Hematopoietic multipotent progenitor cell (in vitro differentiated cells): ENCODE results near the gene CHST12. TPM values are rescaled to one million over a fixed set of nuclear protein-coding genes. Genes with fewer than 3 reads are reported as not detected.
"Not testable (repeated sequence)": the region's sequence is repeated elsewhere in the genome, so short reads cannot be mapped to it uniquely, and the experiment has no call there.

Experiments used
- DNase-seq, 3 donors: peaks; one replicate each; pipeline ENCODE4 v3.0.0-alpha.2; 2011 to 2015; ENCODE audit warnings: low read depth in 2 of 3, low spot score in 2 of 3
- total RNA-seq: library from RNA; depleted of rRNA; stranded (reverse); fragments of >200 nt; gene quantifications from one replicate; pipeline ENCODE4 v1.2.3, GENCODE V29; 2012

CHST12 gene
- total RNA-seq, 1 donor = 29.6 TPM

DNA sequence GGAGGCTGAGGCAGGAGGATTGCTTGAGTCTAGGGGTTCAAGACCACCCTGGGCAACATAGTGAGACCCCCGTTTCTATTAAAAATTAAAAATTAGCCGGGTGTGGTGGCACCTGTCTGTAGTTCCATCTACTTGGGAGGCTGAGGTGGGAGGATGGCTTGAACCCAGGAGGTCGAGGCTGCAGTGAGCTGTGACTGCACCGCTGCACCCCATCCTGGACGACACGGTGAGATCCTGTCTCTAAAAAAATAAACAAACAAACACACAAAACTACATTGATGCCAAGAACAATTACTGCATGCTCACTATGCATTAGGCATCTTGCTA lies 761 bp upstream of the CHST12 start:
- DNase-seq = no peak

DNA sequence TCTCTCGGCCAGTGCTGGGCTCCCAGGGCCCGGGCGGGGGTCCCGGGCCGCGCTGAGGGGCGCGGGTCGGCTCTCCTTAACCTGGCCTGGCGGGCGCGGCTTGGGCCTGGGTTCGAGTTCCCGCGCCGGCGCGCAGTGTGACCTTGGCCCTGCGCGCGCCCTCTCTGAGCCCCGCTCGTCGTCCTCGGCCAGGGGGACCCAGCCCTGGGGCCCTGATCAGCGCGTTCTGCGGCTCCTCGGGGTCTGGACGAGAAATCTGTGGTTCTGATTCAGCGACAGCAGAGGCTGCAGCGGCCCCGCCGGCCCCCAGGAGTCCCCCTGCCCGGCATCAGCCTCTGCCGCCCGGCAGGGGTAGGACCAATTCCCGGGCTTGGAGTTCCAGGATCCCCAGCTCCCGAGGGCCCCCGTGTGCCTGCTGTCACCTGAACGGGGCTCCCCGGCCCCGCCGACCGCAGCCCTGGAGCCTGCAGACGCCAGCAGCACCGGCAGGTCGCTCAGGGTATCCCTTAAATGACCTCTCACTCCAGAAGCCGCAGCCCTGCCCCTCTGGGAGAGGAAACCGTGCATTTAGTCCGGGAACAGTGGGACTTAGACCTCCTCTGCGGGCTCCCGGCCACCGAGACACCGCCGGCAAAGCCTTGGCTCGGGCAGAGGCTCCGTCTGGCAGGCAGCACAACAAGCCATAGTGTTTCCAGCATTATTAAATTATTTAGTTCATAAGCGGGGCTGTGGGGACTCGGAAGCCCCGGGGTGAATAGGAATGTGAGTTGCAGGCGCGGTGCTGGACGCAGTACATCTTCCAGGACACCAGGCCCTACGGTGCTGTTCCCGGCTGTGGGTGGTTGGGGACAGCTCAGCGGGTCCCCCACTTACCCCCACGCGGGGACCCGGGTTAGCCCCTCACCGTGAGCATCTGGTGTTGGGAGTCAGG lies 572 bp downstream of the CHST12 start:
- DNase-seq = no peak

DNA sequence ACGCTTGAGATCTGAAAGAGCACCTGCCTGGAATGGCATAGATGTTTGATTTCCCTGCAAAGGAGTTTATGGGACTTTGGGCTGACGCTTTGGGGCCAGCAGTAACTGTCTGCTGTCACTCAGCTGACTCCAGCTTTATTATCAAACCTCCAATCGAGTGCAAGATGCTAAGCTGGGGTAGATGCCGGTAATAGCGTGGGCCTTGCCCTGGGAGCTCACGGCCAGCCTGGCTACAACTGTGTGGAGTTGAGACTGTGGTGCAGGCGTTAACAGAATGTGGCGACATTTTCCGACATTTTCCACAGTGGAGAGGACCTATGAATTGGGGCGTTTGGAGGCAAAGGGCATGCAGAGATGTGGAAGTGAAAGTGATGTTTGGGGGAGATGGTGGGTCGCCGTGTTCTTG lies 1.3 kb downstream of the CHST12 start:
- DNase-seq = no peak

DNA sequence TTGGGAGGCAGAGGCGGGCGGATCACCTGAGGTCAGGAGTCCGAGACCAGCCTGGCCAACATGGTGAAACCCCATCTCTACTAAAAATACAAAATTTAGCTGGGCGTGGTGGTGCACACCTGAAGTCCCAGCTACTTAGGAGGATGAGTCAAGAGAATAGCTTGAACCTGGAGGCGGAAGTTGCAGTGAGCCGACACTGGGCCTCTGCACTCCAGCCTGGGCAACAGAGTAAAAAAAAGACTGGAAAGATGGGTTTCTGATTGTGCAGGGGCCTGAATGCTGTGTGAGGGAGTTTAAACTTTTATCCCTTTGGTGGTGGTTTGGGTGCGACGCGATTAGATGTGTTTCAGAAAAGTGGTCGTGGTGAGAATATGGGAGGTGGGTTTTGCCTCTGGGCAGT lies 1.8 kb downstream of the CHST12 start:
- DNase-seq = no peak

DNA sequence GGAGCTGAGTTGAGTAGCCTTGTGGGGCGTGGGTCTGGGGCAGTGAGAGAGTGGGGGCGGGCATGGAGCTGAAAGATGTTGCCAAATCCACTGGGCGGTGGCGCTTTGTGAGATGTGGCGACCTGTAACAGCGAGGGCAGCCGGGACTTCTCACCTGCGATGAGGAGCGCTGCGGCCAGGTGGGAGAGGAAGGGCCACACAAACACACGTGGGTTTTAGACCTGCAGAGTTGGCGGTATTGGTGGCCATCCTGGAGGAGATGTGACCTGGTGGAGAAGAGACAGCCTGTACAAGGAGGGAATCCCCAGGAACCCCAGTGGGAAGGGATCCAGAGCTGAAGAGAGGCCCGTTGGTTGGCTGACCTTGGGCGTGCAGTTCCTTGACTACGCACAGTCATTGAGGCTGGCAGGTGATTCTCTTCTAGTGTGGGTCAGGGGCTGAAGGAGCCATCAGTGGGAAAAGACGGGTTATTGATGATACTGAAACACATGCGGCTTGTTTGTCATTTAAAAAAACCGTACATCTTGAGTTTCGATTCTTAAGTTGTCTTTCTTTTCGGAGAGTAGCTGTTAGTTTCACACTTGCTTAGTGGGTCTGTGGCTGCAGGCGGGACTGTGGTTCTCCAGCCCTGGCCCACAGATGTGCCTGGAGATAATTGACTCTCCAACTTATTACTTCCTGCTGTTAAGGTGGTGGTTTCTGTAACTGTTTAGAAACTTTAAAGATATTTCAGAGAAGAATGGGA lies 2.4 kb downstream of the CHST12 start:
- DNase-seq = peak in 2 of 3 donors; percentile 89 to 96

DNA sequence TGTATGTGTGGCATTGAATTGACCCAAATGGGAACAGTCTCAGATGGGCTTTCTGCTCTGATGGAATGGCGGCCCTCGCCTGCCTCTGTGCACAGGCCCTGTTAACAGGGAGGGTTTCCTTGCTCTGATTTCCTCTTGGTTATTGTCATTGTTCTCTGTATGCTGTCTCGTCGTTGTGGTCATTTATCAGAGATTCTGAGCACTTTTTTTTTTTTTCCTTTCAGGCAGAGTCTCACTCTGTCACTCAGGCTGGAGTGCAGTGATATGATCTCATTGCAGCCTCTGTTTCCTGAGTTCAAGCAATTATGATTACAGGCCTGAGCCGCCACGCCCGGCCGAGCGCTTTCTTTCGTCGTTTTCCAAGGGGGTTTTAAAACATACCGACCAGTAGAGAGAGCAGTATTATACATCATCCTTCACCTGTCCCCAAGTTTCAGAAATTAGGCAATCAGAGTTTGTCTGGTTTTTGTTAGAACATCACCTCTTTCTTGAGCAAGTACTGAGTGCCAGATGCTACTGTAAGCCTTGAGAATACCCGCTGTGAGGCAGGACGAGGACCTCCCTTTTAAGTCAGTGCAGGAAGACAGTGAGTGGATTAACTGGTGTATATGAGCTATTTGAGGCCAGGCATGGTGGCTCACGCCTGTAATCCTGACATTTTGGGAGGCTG lies 6.5 kb downstream of the CHST12 start:
- DNase-seq = peak in 1 of 3 donors; percentile 37

DNA sequence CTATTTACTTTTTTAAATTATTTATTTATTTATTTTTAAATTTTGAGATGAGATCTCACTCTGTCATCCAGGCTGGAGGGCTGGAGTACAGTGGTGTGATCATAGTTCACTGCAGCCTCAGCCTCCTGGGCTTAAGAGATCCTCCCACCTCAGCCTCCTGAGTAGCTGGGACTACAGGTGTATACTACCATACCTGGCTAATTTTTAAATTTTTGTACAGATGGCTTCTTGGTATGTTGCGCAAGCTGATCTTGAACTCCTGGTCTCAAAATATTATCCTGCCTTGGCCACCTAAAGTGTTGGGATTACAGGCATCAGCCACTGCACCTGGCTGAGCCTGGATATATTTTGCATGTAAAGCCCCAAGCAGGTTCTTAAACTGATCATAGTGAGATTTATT lies 7.6 kb downstream of the CHST12 start:
- DNase-seq = no peak

DNA sequence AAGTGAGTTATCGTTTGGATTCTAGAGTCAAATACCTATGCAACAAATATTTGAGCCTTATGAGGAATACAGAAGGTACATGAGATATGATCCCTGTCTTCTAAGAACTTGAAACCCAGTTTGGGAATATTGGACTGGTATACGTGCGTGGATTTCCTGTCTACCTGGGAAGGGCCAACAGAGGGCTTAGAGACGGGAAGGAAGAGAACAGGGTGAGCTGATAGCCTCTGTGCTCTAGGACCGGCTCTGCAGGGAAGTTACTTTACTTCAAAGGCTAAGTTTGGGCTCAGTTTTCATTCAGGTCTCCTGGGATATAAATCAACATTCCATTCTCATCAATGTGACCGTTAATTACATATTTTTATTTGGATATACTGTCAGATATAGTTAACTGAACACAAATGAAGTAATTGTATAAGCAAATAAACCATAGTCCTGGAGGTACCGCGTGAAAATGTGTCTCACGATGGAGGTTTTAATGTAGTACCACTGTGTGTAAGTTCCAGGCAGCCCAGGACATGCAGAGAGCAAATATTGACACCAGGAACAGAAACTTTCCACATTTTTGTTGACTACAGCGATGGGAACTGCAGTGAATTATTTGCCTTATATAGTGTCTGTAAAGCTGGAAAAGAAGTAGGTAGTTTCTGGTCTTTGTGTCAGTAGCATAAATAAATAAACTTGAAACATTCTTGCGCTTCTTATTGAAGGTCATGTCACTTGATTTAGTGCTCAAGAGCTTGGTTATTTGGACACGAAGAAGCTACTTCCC lies 8.6 kb downstream of the CHST12 start:
- DNase-seq = no peak

DNA sequence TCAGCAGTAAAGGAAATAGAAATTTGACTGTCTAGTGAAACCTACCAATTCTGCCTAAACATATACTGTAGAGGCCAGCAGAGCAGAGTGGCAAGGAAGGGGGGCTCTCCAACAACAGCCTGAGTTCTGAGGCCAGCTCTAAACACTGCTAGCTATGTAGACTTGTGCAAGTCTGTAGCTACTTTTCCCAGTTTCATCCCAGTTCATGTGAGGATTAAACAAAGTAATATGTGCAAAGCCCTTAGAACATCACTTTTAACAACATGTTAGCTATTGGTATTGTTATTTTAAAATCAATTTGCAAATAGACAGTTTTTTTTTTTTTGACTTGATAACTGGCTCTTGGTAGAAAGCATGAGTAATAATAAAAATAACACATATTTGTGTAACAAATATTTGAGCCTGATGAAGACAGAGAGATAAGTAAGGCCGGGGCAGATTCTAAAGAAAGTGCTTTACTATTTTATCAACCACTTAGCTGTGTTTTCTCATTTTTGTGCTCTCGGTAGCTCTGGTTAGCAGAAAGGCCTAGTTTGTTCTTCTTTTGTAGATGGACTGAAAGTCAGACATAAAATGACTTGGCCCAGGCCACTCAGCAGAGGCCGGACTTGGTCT lies 9.3 kb downstream of the CHST12 start:
- no peak for DNase-seq

DNA sequence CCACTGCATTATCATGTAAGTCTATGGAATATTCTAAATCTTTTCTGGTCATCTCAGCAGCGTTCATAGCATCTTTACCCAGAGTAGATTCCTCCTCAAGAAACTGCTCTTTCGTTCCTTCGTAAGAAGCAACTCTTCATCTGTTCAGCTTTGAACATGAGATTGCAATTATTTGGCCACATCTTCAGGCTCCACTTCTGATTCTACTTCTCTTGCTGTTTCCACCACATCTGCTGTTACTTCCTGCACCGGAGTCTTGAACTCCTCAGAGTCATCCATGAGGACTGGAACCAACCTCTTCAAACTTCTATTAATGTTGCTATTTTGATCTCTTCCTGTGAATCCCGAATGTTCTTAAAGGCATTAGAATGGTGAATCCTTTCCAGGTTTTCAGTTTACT lies 12.7 kb downstream of the CHST12 start:
- peak in 1 of 3 donors; percentile 64 for DNase-seq

DNA sequence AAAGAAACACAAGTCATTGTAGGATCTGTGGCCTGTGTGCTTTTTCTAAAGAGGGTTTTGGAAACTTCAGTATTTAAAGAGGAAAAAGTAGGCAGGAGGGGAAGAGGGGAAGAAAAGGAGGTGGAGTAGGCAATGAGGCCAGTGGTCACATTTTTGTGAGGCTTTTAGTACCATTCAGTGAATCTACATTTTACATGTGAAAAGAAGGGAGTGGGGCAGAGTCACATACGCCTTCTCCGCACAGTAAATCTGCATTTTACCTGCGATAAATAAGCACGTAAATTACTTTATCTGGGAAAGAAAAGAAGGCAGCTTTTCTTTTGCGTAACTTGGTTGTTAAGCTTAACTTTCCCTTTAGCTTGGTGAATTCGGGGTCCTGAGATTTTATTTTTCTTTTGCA lies 13.2 kb downstream of the CHST12 start:
- no peak for DNase-seq

DNA sequence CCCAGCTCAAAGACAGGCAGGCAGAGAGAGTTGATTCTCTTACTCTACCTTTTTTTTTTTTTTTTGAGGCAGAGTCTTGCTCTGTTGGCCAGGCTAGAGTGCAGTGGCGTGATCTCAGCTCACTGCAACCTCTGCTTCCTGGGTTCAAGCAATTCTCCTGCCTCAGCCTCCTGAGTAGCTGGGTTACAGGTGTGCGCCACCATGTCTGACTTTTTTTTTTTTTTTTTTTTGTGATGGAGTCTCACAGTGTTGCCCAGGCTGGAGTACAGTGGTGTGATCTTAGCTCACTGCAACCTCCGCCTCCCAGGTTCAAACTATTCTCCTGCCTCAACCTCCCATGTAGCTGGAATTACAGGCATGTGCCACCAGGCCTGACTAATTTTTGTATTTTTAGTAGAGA lies 13.8 kb downstream of the CHST12 start:
- not testable (repeated sequence) for DNase-seq

DNA sequence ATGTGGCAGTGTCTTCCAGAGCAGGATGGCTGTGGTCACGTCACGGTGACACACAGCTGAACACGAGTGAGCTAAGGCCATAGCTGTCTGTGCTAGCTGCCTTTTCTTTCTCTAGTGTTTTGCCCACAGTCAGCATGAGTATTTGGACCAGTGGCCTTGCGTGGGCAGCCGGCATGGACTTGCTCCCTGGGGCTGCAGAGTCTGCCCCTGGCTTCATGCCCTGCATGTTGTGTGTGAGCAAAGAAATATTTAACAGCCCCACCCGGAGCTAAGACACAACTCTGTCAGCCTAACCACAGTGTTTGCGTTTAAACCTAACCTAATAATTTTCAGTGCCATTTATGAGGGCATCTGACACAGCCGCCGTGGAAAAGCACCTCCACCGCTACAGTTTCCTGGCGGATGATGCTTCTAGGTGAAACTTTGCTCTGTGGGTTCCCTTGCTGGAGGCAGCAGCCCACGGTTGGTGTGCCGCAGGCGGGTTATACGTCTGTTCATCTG lies 14.6 kb downstream of the CHST12 start:
- DNase-seq = peak in 1 of 3 donors; percentile 41

DNA sequence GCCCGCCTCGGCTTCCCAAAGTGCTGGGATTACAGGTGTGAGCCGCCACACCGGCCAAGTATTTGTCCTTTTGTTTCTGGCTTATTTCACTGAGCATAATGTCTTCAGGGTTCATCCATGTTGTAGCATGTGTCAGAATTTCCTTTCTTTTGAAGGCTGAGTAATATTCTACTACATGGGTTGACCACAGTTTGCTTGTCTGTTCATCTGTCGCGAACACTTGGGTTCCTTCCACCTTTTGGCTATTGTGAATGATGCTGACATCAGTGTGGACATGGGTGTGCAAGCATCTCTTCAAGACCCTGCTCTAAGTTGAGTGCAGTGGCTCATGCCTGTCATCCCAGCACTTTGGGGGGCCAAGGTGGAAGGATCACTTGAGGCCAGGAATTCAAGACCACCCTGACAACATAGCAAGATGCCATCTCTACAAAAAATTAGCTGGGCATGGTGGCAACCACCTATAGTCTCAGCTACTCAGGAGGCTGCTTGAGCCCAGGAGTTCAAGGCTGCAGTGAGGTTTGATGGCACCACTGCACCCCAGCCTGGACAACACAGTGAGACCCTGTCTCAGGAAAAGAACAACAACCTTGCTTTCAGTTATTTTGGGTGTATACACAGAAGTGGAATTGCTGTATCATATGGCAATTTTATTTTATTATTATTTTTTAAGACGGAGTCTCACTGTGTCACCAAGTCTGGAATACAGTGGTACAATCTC lies 17.0 kb downstream of the CHST12 start:
- no peak for DNase-seq

DNA sequence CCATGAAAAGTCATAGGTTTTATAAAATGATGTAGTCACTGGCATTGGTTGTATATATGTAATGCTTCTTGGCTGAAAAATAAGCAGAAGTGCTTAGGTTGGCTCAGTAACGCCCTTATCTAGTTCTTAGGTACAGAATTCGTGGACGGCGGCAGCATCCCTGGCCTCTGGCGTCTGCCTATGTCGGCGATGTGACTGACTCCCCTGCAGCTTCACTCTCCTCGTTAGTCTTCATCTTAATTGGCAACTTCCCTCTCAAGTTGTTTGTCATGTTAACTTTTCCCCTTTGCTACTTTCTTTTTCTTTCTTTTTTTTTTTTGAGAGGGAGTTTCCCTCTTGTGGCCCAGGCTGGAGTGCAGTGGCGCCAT lies 18.5 kb downstream of the CHST12 start:
- peak in 1 of 3 donors; percentile 49 for DNase-seq

DNA sequence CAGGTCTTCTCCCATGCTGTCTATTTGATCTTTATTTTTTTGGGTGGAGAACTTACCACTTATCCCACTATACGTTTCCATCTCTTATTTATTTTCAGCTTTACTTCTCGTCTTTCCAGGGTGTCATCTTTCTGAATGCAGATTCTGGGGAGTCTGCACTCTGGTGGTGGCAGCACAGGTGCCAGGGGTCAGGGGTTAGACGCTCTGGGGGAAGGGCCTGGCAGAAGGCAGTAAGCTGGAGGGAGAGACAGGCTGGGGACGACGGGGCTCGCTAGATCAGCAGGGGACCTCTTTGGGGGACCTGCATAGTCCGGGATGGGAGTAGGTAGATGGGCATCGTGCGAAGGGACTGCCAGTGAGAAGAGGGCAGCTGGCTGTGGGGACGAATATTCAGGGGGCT lies 22.3 kb downstream of the CHST12 start:
- no peak for DNase-seq

DNA sequence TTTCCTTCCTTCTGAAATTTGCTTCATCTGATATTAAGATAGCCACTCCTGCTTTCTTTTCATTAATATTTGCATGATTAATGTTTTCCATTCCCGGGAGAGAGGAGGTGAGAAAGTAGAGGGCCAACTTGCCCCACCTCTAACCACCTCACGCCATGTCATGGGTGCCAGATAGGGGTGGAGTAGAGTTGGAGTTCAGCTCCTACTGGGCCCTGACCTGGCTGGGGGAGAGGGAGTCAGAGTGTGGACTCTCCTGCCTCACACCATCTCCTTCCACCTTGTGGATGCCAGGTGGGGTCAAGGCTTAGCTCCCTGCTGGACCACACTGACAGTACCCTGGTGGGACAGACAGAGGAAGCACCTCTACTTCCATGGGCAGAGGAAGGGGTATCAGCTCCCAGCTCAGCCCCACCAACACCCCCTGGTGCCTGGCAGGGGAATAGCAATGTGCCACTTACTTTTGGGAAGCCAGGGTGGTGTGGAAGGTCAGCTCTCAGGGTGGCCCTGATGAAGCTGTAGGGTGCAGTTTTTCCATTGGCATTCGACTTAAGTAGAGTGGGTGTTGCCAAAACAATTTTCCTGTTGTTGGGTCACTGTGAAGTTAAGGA lies 28.0 kb downstream of the CHST12 start:
- DNase-seq = peak in 1 of 3 donors; percentile 37

DNA sequence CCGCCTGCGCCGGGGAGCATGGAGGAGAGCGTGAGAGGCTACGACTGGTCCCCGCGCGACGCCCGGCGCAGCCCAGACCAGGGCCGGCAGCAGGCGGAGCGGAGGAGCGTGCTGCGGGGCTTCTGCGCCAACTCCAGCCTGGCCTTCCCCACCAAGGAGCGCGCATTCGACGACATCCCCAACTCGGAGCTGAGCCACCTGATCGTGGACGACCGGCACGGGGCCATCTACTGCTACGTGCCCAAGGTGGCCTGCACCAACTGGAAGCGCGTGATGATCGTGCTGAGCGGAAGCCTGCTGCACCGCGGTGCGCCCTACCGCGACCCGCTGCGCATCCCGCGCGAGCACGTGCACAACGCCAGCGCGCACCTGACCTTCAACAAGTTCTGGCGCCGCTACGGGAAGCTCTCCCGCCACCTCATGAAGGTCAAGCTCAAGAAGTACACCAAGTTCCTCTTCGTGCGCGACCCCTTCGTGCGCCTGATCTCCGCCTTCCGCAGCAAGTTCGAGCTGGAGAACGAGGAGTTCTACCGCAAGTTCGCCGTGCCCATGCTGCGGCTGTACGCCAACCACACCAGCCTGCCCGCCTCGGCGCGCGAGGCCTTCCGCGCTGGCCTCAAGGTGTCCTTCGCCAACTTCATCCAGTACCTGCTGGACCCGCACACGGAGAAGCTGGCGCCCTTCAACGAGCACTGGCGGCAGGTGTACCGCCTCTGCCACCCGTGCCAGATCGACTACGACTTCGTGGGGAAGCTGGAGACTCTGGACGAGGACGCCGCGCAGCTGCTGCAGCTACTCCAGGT lies 29.7 kb downstream of the CHST12 start:
- no peak for DNase-seq
